GM21367 (cell line): Measurements from ENCODE around the gene KLRF1.
"Not testable (repeated sequence)": the region's sequence is repeated elsewhere in the genome, so short reads cannot be mapped to it uniquely, and the experiment has no call there.

ENCODE experiments used
- ATAC-seq: cut with Tn5 transposase; IDR thresholded peaks from one replicate; pipeline ENCODE4 v1.9.1; 2021; ENCODE audit not compliant: unreplicated experiment

KLRF1 gene

GRCh38 chr12:9869307-9870161 lies 42.3 kb downstream of the KLRF1 start, which contains the start of gene CLEC2B:
CLEC2B (minus strand) TSS chr12:9869354.
- no peak for ATAC-seq

GRCh38 chr12:9870286-9870866 lies 43.1 kb downstream of the KLRF1 start:
- no peak for ATAC-seq

GRCh38 chr12:9872162-9872561 lies 44.9 kb downstream of the KLRF1 start:
- ATAC-seq, result no peak

- no peak for ATAC-seq
Measured at GRCh38 chr12:9872742-9873141, 45.5 kb downstream of the KLRF1 start.

GRCh38 chr12:9876120-9876519 lies 48.8 kb downstream of the KLRF1 start:
- not testable (repeated sequence) for ATAC-seq

- no peak for ATAC-seq
Measured at GRCh38 chr12:9880532-9881078, 53.3 kb downstream of the KLRF1 start.

- ATAC-seq, result no peak
Measured at GRCh38 chr12:9881246-9881645, 54.0 kb downstream of the KLRF1 start, which contains the start of gene KLRF2. KLRF2 (plus strand) TSS chr12:9881489; CDS start chr12:9881596, 107 bp downstream.

- no peak for ATAC-seq
Measured at GRCh38 chr12:9881988-9882387, 54.7 kb downstream of the KLRF1 start.

- ATAC-seq, result no peak
Measured at GRCh38 chr12:9883175-9883574, 55.9 kb downstream of the KLRF1 start.

GRCh38 chr12:9888665-9889273 lies 61.5 kb downstream of the KLRF1 start:
- ATAC-seq, result no peak
